H1 (cell line): Measurements from ENCODE around the gene SZT2.

Source experiments
- CEBPB ChIP-seq: IDR thresholded peaks from 2 replicates; pipeline ENCODE4 v1.6.1; 2012; ENCODE audit warnings: low read depth, low read length
- CHD2 ChIP-seq: IDR thresholded peaks from 2 replicates; pipeline ENCODE4 v1.6.1; 2012; ENCODE audit warnings: low read length, improper control_type of control experiment
- CREB1 ChIP-seq: IDR thresholded peaks from 2 replicates; pipeline ENCODE4 v1.6.1; 2012; ENCODE audit warnings: inconsistent platforms
- CTCF ChIP-seq, 3 experiments: IDR thresholded peaks; 1 replicate in 2 of 3; 2 replicates in 1 of 3; pipeline versions ENCODE4 v1.5.1 to v1.6.1; 2011; ENCODE audit warnings: low read length in 3 of 3, mild to moderate bottlenecking in 3 of 3, inconsistent platforms in 2 of 3, low read depth in 1 of 3, moderate library complexity in 1 of 3; ENCODE audit not compliant: insufficient read depth in 1 of 3; ENCODE audit errors: control extremely low read depth in 1 of 3
- EZH2 ChIP-seq: fragments of 200-600 bp; sonication (generic); IDR thresholded peaks from 2 replicates; pipeline ENCODE4 v1.7.1; 2012; ENCODE audit warnings: low read depth, mild to moderate bottlenecking, moderate library complexity, low read length, inconsistent platforms; ENCODE audit not compliant: severe bottlenecking
- MAFK ChIP-seq: IDR thresholded peaks from 2 replicates; pipeline ENCODE4 v1.6.1; 2012; ENCODE audit warnings: low read depth, mild to moderate bottlenecking, improper control_type of control experiment, low read length
- SIN3A ChIP-seq, 2 experiments: IDR thresholded peaks in 1 of 2; conservative IDR thresholded peaks in 1 of 2; 2 replicates each; pipeline ENCODE4 v1.6.1; 2011 to 2012; ENCODE audit warnings: low read length in 2 of 2, improper control_type of control experiment in 1 of 2, low read depth in 1 of 2, mild to moderate bottlenecking in 1 of 2
- YY1 ChIP-seq: IDR thresholded peaks from 2 replicates; pipeline ENCODE4 v1.6.1; 2011; ENCODE audit warnings: low read depth, mild to moderate bottlenecking, low read length

DNA sequence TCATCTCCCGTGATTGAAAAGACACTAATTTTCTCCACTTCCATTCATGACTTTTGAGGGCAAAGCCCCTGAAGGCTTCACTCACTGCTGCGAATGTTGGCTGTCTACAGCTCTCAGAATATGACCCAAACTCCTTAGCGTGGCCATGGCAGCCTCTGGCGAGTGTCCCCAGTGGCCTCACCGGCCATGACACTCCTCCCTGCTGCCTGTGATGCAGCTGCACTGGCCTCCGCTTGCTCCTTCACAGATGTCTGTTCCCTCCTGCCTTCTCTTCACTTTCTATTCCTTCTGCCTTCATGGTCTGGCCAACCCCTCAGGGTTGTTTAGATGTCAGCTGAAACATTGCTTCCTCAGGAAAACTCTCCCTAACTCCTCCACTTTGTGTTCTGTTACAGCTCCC, 110.2 kb downstream of the SZT2 start:
- TF ChIP-seq CEBPB (no peak), CTCF (IDR thresholded peaks at IDR 0.05; ENCODE audit: control extremely low read depth in 1 of 3, insufficient read depth in 1 of 3, low read depth in 1 of 3, low read length in 3 of 3) (peak in 2 of 3 experiments; percentile 9 to 20; a peak in 2 of 4 replicates), EZH2 (no peak), CREB1 (no peak), SIN3A (conservative IDR thresholded peaks at IDR 0.05 in 1 of 2, IDR thresholded peaks at IDR 0.05 in 1 of 2; ENCODE audit: low read depth in 1 of 2, low read length in 2 of 2) (no peak), CHD2 (no peak), MAFK (no peak), YY1 (no peak)
